Subcutaneous adipose tissue (tissue), 4 donors: ENCODE data around the gene PRDM4. TPM values are rescaled to one million over a fixed set of nuclear protein-coding genes. Genes with fewer than 3 reads are reported as not detected.

ENCODE experiments used
- CTCF ChIP-seq: fragments of 450-650 bp; IDR thresholded peaks from one replicate; pipeline ENCODE4 v1.5.1; 2016; ENCODE audit warnings: low read depth, mild to moderate bottlenecking, control low read depth, antibody characterized with exemption, moderate library complexity
- total RNA-seq, 4 donors: library from RNA; depleted of rRNA; stranded (reverse); fragments of >200 nt; gene quantifications; one replicate each; pipeline ENCODE4 v1.1.0, GENCODE V29; 2016

PRDM4 gene
- total RNA-seq, 4 donors from 2014 or later = 21.7 to 45.7 (median 33.4) TPM

GRCh38 chr12:107765316-107765715, 4.4 kb upstream of the PRDM4 start:
- no peak for TF ChIP-seq CTCF

GRCh38 chr12:107764626-107765025, 3.7 kb upstream of the PRDM4 start:
- TF ChIP-seq CTCF = no peak

- no peak for TF ChIP-seq CTCF
Measured at GRCh38 chr12:107762874-107763273, 1.9 kb upstream of the PRDM4 start.

- no peak for TF ChIP-seq CTCF
Measured at GRCh38 chr12:107761502-107761904, 566 bp upstream of the PRDM4 start.

GRCh38 chr12:107760207-107760808, 629 bp downstream of the PRDM4 start:
- TF ChIP-seq CTCF = no peak

- no peak for TF ChIP-seq CTCF
Measured at GRCh38 chr12:107759410-107759809, 1.5 kb downstream of the PRDM4 start.

GRCh38 chr12:107749083-107749482, 11.9 kb downstream of the PRDM4 start:
- TF ChIP-seq CTCF = no peak
